GM18873 (cell line): ENCODE measurements around the gene RASA4.
"Not testable (repeated sequence)": the region's sequence is repeated elsewhere in the genome, so short reads cannot be mapped to it uniquely, and the experiment has no call there.

ENCODE experiments used
- ATAC-seq: cut with Tn5 transposase; IDR thresholded peaks from one replicate; pipeline ENCODE4 v1.9.1; 2021; ENCODE audit warnings: mild to moderate bottlenecking, moderate library complexity, moderate number of reproducible peaks; ENCODE audit not compliant: unreplicated experiment, low FRiP score

The RASA4 gene

GRCh38 chr7:102545288-102545687 is 71.3 kb downstream of the RASA4 start:
- not testable (repeated sequence) for ATAC-seq

GRCh38 chr7:102544372-102544771 is 72.2 kb downstream of the RASA4 start:
- ATAC-seq: not testable (repeated sequence)

- ATAC-seq: not testable (repeated sequence)
Observed at GRCh38 chr7:102543596-102543995, 73.0 kb downstream of the RASA4 start, which contains the start of gene UPK3BL2. TSS of gene UPK3BL2 (minus strand) at chr7:102543696. CDS start at chr7:102543636, 60 bp downstream.

- not testable (repeated sequence) for ATAC-seq
Observed at GRCh38 chr7:102542771-102543170, 73.8 kb downstream of the RASA4 start.

- ATAC-seq: not testable (repeated sequence)
Observed at GRCh38 chr7:102542083-102542482, 74.5 kb downstream of the RASA4 start.

GRCh38 chr7:102540604-102541003 is 76.0 kb downstream of the RASA4 start:
- ATAC-seq: not testable (repeated sequence)

- not testable (repeated sequence) for ATAC-seq
Observed at GRCh38 chr7:102535062-102535615, 81.4 kb downstream of the RASA4 start.

- ATAC-seq: not testable (repeated sequence)
Observed at GRCh38 chr7:102532127-102532526, 84.4 kb downstream of the RASA4 start.

- ATAC-seq: not testable (repeated sequence)
Observed at GRCh38 chr7:102531583-102531982, 85.0 kb downstream of the RASA4 start.

GRCh38 chr7:102527822-102528793 is 88.4 kb downstream of the RASA4 start:
- ATAC-seq: not testable (repeated sequence)

GRCh38 chr7:102527182-102527581 is 89.4 kb downstream of the RASA4 start:
- not testable (repeated sequence) for ATAC-seq

GRCh38 chr7:102524803-102525202 is 91.8 kb downstream of the RASA4 start:
- ATAC-seq: not testable (repeated sequence)
